DND-41 (cell line): ENCODE measurements around the gene KSR1.

ENCODE experiments used
- ATAC-seq: fragments of 200-7000 bp; cut with Tn5 transposase; 3 replicates; pipeline ENCODE4 v1.9.1; 2021; ENCODE audit warnings: low read depth; ENCODE audit not compliant: insufficient read depth
- DNase-seq: peaks from one replicate; pipeline ENCODE4 v3.0.0-alpha.2; 2020
- H2AFZ ChIP-seq: 2 replicates; pipeline ENCODE4 v1.6.0; 2012; ENCODE audit warnings: low read depth, low read length
- H3K27ac ChIP-seq: 2 replicates; pipeline ENCODE4 v1.5.1; 2012; ENCODE audit warnings: low read length, inconsistent platforms
- H3K27me3 ChIP-seq: fragments of 200-600 bp; sonication (generic); 2 replicates; pipeline ENCODE4 v1.6.0; 2012; ENCODE audit warnings: low read length, mild to moderate bottlenecking, inconsistent platforms; ENCODE audit not compliant: insufficient read depth, poor library complexity
- H3K36me3 ChIP-seq: 2 replicates; pipeline ENCODE4 v1.5.1; 2012; ENCODE audit warnings: low read length, inconsistent platforms; ENCODE audit not compliant: insufficient read depth
- H3K4me1 ChIP-seq: 2 replicates; pipeline ENCODE4 v1.5.1; 2012; ENCODE audit warnings: mild to moderate bottlenecking, low read length; ENCODE audit not compliant: insufficient read depth
- H3K4me2 ChIP-seq: 2 replicates; pipeline ENCODE4 v1.6.0; 2012; ENCODE audit warnings: mild to moderate bottlenecking, moderate library complexity, low read length, inconsistent platforms; ENCODE audit not compliant: insufficient read depth
- H3K4me3 ChIP-seq, 2 experiments: fragments of 200-600 bp in 1 of 2; shearing (Covaris generic) in 1 of 2; 2 replicates each; pipeline ENCODE4 v1.5.1; 2012 to 2016; ENCODE audit warnings: inconsistent platforms in 2 of 2, low read length in 2 of 2, mild to moderate bottlenecking in 2 of 2, low read depth in 1 of 2, moderate library complexity in 1 of 2
- H3K79me2 ChIP-seq: 2 replicates; pipeline ENCODE4 v1.6.0; 2012; ENCODE audit warnings: low read length, inconsistent platforms; ENCODE audit not compliant: insufficient read depth
- H3K9ac ChIP-seq: 2 replicates; pipeline ENCODE4 v1.6.0; 2012; ENCODE audit warnings: low read depth, mild to moderate bottlenecking, inconsistent platforms, low read length, moderate library complexity
- H3K9me3 ChIP-seq: 2 replicates; pipeline ENCODE4 v1.5.1; 2012; ENCODE audit warnings: low read length, moderate library complexity, mild to moderate bottlenecking, inconsistent platforms; ENCODE audit not compliant: insufficient read depth, severe bottlenecking
- H4K20me1 ChIP-seq: 2 replicates; pipeline ENCODE4 v1.6.0; 2012; ENCODE audit warnings: low read length; ENCODE audit not compliant: insufficient read depth
- EZH2 ChIP-seq: IDR thresholded peaks from 3 replicates; pipeline ENCODE4 v1.6.1; 2012; ENCODE audit warnings: borderline replicate concordance, low read depth, mild to moderate bottlenecking, moderate library complexity, low read length, inconsistent platforms; ENCODE audit not compliant: severe bottlenecking
- TF ChIP-seq, protein P1 (sequence below): IDR thresholded peaks from 2 replicates; pipeline ENCODE4 v1.5.1; 2012; ENCODE audit warnings: borderline replicate concordance, low read length, moderate library complexity, mild to moderate bottlenecking; ENCODE audit not compliant: poor library complexity, severe bottlenecking; ENCODE audit errors: extremely low read depth

KSR1 gene

GRCh38 chr17:27667656-27668487 is 211.6 kb downstream of the KSR1 start:
- H3K4me3 ChIP-seq, result no peak overlapping the region

DNA sequence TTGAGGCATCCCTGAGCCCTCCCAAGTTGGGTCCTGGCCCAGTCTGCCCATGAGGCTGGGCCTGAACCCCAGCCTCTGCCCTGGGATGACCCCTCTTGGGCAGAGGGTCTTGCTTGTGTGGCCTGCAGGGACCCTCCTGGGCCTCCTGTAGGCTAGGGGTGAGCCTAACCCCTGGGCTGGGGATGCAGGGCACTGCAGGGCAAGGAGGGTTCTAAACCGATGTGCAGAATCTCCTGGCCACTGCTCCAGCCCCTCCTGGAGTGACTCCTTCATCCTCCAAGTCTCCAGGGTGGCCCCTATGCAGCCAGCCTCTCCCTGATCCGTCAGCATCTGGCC is 212.2 kb downstream of the KSR1 start:
- TF ChIP-seq, protein P1, sequence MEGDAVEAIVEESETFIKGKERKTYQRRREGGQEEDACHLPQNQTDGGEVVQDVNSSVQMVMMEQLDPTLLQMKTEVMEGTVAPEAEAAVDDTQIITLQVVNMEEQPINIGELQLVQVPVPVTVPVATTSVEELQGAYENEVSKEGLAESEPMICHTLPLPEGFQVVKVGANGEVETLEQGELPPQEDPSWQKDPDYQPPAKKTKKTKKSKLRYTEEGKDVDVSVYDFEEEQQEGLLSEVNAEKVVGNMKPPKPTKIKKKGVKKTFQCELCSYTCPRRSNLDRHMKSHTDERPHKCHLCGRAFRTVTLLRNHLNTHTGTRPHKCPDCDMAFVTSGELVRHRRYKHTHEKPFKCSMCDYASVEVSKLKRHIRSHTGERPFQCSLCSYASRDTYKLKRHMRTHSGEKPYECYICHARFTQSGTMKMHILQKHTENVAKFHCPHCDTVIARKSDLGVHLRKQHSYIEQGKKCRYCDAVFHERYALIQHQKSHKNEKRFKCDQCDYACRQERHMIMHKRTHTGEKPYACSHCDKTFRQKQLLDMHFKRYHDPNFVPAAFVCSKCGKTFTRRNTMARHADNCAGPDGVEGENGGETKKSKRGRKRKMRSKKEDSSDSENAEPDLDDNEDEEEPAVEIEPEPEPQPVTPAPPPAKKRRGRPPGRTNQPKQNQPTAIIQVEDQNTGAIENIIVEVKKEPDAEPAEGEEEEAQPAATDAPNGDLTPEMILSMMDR, result no peak
- no peak for TF ChIP-seq EZH2
- H3K27ac ChIP-seq, result no peak overlapping the region
- no peak overlapping the region for H3K4me2 ChIP-seq
- H3K9me3 ChIP-seq, result no peaks in the 10 kb centered on the region
- H3K36me3 ChIP-seq, result no peaks in the 10 kb centered on the region
- H3K27me3 ChIP-seq, result no peaks in the 10 kb centered on the region
- H3K4me1 ChIP-seq, result no peaks in the 10 kb centered on the region
- H3K79me2 ChIP-seq, result no peaks in the 10 kb centered on the region
- no peak overlapping the region for H3K4me3 ChIP-seq
- ATAC-seq, result no peak
- DNase-seq, result no peak
- no peak overlapping the region for H3K9ac ChIP-seq
- no peak overlapping the region for H2AFZ ChIP-seq
- H4K20me1 ChIP-seq, result no peaks in the 10 kb centered on the region

More at GRCh38 chr17:27667656-27668487, 211.6 kb downstream of the KSR1 start:
- Histone ChIP-seq H3K36me3 (no peaks in the 10 kb centered on the region), H3K4me1 (no peaks in the 10 kb centered on the region), H3K27ac (no peak overlapping the region), H3K9ac (no peak overlapping the region), H3K27me3 (no peaks in the 10 kb centered on the region), H3K79me2 (no peaks in the 10 kb centered on the region), H2AFZ (no peak overlapping the region), H4K20me1 (no peaks in the 10 kb centered on the region), H3K9me3 (no peaks in the 10 kb centered on the region), H3K4me2 (no peak overlapping the region)
- ATAC-seq (no peak), DNase-seq (no peak)
- TF ChIP-seq, protein P1, result no peak
- no peak for TF ChIP-seq EZH2

DNA sequence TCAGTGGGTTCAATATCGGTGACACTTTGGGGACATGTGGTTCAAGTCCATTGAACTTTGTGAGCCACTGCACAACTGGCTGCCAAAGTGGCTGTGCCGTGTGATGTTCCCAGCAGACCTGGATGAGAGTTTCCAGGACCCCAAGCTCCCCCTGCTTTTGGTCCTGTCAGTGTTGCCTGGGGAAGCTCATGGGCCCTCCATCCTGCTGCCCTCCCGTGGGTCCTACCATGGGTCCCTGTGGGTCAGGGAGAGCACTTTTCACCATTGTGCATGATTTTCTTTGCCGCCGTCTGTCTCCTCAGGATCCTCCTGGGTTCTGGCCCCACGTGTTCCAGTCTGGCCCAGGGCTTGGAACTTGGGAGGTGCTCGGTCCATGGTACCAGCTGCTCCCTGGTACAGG is 212.9 kb downstream of the KSR1 start:
- no peaks in the 10 kb centered on the region for H3K27me3 ChIP-seq
- no peak overlapping the region for H3K9ac ChIP-seq
- TF ChIP-seq, protein P1, result no peak
- no peak for TF ChIP-seq EZH2
- DNase-seq (no peak), ATAC-seq (no peak)
- no peak overlapping the region for H3K4me3 ChIP-seq
- no peak overlapping the region for H2AFZ ChIP-seq
- H3K4me2 ChIP-seq, result no peak overlapping the region
- no peak overlapping the region for H3K27ac ChIP-seq
- H3K9me3 ChIP-seq, result no peaks in the 10 kb centered on the region
- H4K20me1 ChIP-seq, result no peaks in the 10 kb centered on the region
- no peaks in the 10 kb centered on the region for H3K79me2 ChIP-seq
- H3K4me1 ChIP-seq, result no peaks in the 10 kb centered on the region
- H3K36me3 ChIP-seq, result no peaks in the 10 kb centered on the region
